H1 (cell line): ENCODE measurements around the gene PLAC9. TPM values are rescaled to one million over a fixed set of nuclear protein-coding genes. Genes with fewer than 3 reads are reported as not detected.

Experiments
- CTCF ChIA-PET: fragments of 300-600 bp; sonication (Branson Sonifier 250); formaldehyde crosslinking; loops from one replicate; lab custom pipeline; 2021; ENCODE audit not compliant: partially characterized antibody; lab: Charles Lee
- POLR2A ChIA-PET: fragments of 300-600 bp; sonication (Branson Sonifier 250); formaldehyde crosslinking; loops from one replicate; lab custom pipeline; 2021; ENCODE audit warnings: inconsistent platforms; ENCODE audit not compliant: partially characterized antibody; lab: Charles Lee
- DNase-seq, 2 experiments: peaks; one replicate each; pipeline versions ENCODE4 v3.0.0 to v3.0.0-alpha.2; 2010 to 2022; ENCODE audit warnings: low spot score in 2 of 2, low read depth in 1 of 2, mixed read lengths in 1 of 2
- FAIRE-seq: peaks from 2 replicates; lab custom pipeline; 2011; peaks lifted over from hg19 to GRCh38; lab: Jason Lieb, UNC
- H2AFZ ChIP-seq: 2 replicates; pipeline ENCODE4 v1.8.1; 2012; ENCODE audit warnings: low read length, inconsistent platforms
- H2AK5ac ChIP-seq: 2 replicates; pipeline ENCODE4 v1.6.1; 2013; ENCODE audit warnings: low read depth, low read length
- H2BK120ac ChIP-seq: replicated peaks from 2 replicates; pipeline ENCODE3; 2013; ENCODE audit warnings: low read depth, low read length, inconsistent platforms
- H2BK12ac ChIP-seq: 2 replicates; pipeline ENCODE4 v1.6.1; 2013; ENCODE audit warnings: low read depth, low read length
- H2BK15ac ChIP-seq: 2 replicates; pipeline ENCODE4 v1.6.1; 2013; ENCODE audit warnings: low read length
- H2BK20ac ChIP-seq: 2 replicates; pipeline ENCODE4 v1.6.1; 2013; ENCODE audit warnings: low read length
- H2BK5ac ChIP-seq: 2 replicates; pipeline ENCODE4 v1.6.1; 2013; ENCODE audit warnings: low read depth, low read length
- H3K14ac ChIP-seq: 2 replicates; pipeline ENCODE4 v1.6.1; 2013; ENCODE audit warnings: inconsistent platforms; ENCODE audit not compliant: insufficient read length
- H3K18ac ChIP-seq: 2 replicates; pipeline ENCODE4 v1.6.1; 2013; ENCODE audit warnings: low read length; ENCODE audit errors: extremely low read depth
- H3K23ac ChIP-seq: 2 replicates; pipeline ENCODE4 v1.6.1; 2013; ENCODE audit warnings: inconsistent platforms; ENCODE audit not compliant: insufficient read length
- H3K23me2 ChIP-seq: 2 replicates; pipeline ENCODE4 v1.6.1; 2013; ENCODE audit warnings: low read depth, low read length
- H3K27ac ChIP-seq: 2 replicates; pipeline ENCODE4 v1.6.1; 2011; ENCODE audit warnings: low read depth, low read length, inconsistent platforms
- H3K27me3 ChIP-seq, 4 experiments: replicated peaks in 1 of 4; 1 replicate in 1 of 4; 2 replicates in 3 of 4; pipeline versions ENCODE4 v1.6.1 to v1.8.1; 2011 to 2013; ENCODE audit warnings: low read length in 3 of 4, mild to moderate bottlenecking in 3 of 4, inconsistent platforms in 2 of 4, mixed read lengths in 2 of 4, moderate library complexity in 1 of 4; ENCODE audit not compliant: control insufficient read depth in 3 of 4, insufficient read depth in 3 of 4; ENCODE audit errors: extremely low read depth in 1 of 4
- H3K36me3 ChIP-seq, 4 experiments: 2 replicates each; pipeline versions ENCODE4 v1.6.1 to v1.8.1; 2011 to 2013; ENCODE audit warnings: mild to moderate bottlenecking in 4 of 4, low read length in 3 of 4, moderate library complexity in 2 of 4, control low read depth in 1 of 4, inconsistent platforms in 1 of 4; ENCODE audit not compliant: insufficient read depth in 4 of 4, control insufficient read depth in 2 of 4
- H3K4ac ChIP-seq: replicated peaks from 2 replicates; pipeline ENCODE3; 2013; ENCODE audit warnings: low read length, low read depth, mixed read lengths, inconsistent platforms; ENCODE audit not compliant: insufficient read length
- H3K4me1 ChIP-seq, 4 experiments: replicated peaks in 1 of 4; 1 replicate in 1 of 4; 2 replicates in 3 of 4; pipeline versions ENCODE4 v1.6.1 to v1.8.1; 2011 to 2013; ENCODE audit warnings: low read length in 3 of 4, inconsistent platforms in 2 of 4, mixed read lengths in 1 of 4; ENCODE audit not compliant: insufficient read depth in 4 of 4, control insufficient read depth in 3 of 4
- H3K4me2 ChIP-seq, 2 experiments: 2 replicates each; pipeline versions ENCODE4 v1.6.1 to v1.8.1; 2011 to 2013; ENCODE audit warnings: low read depth in 2 of 2, low read length in 2 of 2, control low read depth in 1 of 2, inconsistent platforms in 1 of 2, mild to moderate bottlenecking in 1 of 2; ENCODE audit not compliant: insufficient read depth in 1 of 2
- H3K4me3 ChIP-seq, 4 experiments: fragments of 200-600, 300-600 bp in 1 of 4; sonication (generic), shearing (Covaris generic), sonication (Bioruptor Twin) in 1 of 4; 2 replicates each; pipeline versions ENCODE4 v1.5.1 to v1.8.1; 2011 to 2016; ENCODE audit warnings: low read length in 4 of 4, low read depth in 3 of 4, control low read depth in 2 of 4, inconsistent platforms in 2 of 4, mild to moderate bottlenecking in 2 of 4, mixed read lengths in 1 of 4, moderate library complexity in 1 of 4; ENCODE audit not compliant: insufficient read depth in 2 of 4; ENCODE audit errors: extremely low read depth in 1 of 4
- H3K56ac ChIP-seq: replicated peaks from 2 replicates; pipeline ENCODE3; 2013; ENCODE audit warnings: low read depth, mild to moderate bottlenecking, mixed read lengths, low read length, inconsistent platforms; ENCODE audit not compliant: insufficient read length
- H3K79me1 ChIP-seq: 2 replicates; pipeline ENCODE4 v1.6.1; 2013; ENCODE audit warnings: low read depth, low read length, control low read depth
- H3K79me2 ChIP-seq, 2 experiments: 2 replicates each; pipeline versions ENCODE4 v1.6.1 to v1.8.1; 2012 to 2013; ENCODE audit warnings: low read length in 2 of 2, mild to moderate bottlenecking in 2 of 2, inconsistent platforms in 1 of 2; ENCODE audit not compliant: insufficient read depth in 2 of 2, control insufficient read depth in 1 of 2
- H3K9ac ChIP-seq, 4 experiments: replicated peaks in 1 of 4; 1 replicate in 1 of 4; 2 replicates in 3 of 4; pipeline versions ENCODE4 v1.6.1 to v1.8.1; 2011 to 2013; ENCODE audit warnings: low read depth in 3 of 4, low read length in 3 of 4, control low read depth in 2 of 4, mild to moderate bottlenecking in 2 of 4, moderate library complexity in 2 of 4, inconsistent platforms in 1 of 4; ENCODE audit errors: extremely low read depth in 1 of 4
- H3K9me3 ChIP-seq, 2 experiments: 2 replicates each; pipeline versions ENCODE4 v1.6.1 to v1.8.1; 2012 to 2013; ENCODE audit warnings: mild to moderate bottlenecking in 2 of 2, moderate library complexity in 2 of 2, control low read depth in 1 of 2, inconsistent platforms in 1 of 2, low read depth in 1 of 2, low read length in 1 of 2, mixed read lengths in 1 of 2; ENCODE audit not compliant: insufficient read depth in 2 of 2
- H4K20me1 ChIP-seq, 2 experiments: replicated peaks in 1 of 2; 2 replicates each; pipeline versions ENCODE3 to v1.8.1; 2011 to 2013; ENCODE audit warnings: inconsistent platforms in 2 of 2, low read length in 2 of 2, mild to moderate bottlenecking in 1 of 2; ENCODE audit not compliant: insufficient read depth in 2 of 2, control insufficient read depth in 1 of 2
- H4K5ac ChIP-seq: 2 replicates; pipeline ENCODE4 v1.6.1; 2013; ENCODE audit warnings: low read length, low read depth, mixed read lengths, inconsistent platforms; ENCODE audit not compliant: insufficient read length
- H4K8ac ChIP-seq: 2 replicates; pipeline ENCODE4 v1.8.0; 2013; ENCODE audit warnings: mild to moderate bottlenecking, moderate library complexity, low read length, inconsistent platforms; ENCODE audit not compliant: insufficient read depth; ENCODE audit errors: extremely low read depth
- H4K91ac ChIP-seq: replicated peaks from 2 replicates; pipeline ENCODE3; 2013; ENCODE audit warnings: low read length, mixed read lengths, inconsistent platforms; ENCODE audit not compliant: insufficient read length
- JUND ChIP-seq: IDR thresholded peaks from 2 replicates; pipeline ENCODE4 v1.6.1; 2011; ENCODE audit warnings: mild to moderate bottlenecking, improper control_type of control experiment, low read length
- KDM1A ChIP-seq: fragments of 200-600, 300-600 bp; sonication (generic); IDR thresholded peaks from 2 replicates; pipeline ENCODE4 v1.7.1; 2016; ENCODE audit warnings: mild to moderate bottlenecking, low read length, borderline replicate concordance
- RNF2 ChIP-seq: fragments of 200-900, 300-1000 bp; sonication (generic); IDR thresholded peaks from 2 replicates; pipeline ENCODE4 v1.7.1; 2016; ENCODE audit warnings: borderline replicate concordance, low read depth, mild to moderate bottlenecking, antibody characterized with exemption, low read length; ENCODE audit not compliant: poor library complexity, severe bottlenecking; ENCODE audit errors: missing control alignments
- SIRT6 ChIP-seq: IDR thresholded peaks from one replicate; pipeline ENCODE4 v1.7.1; 2012; ENCODE audit warnings: low read length, inconsistent platforms
- WGBS, 2 experiments: shearing (Covaris generic) in 1 of 2; methylation state at CpG; one replicate each; pipeline versions ENCODE4 v1.1.6 to v1.1.7; 2013 to 2015; ENCODE audit warnings: low lambda C conversion rate in 2 of 2, mixed read lengths in 2 of 2, inconsistent platforms in 1 of 2, low coverage in 1 of 2, missing lambda C conversion rate in 1 of 2; ENCODE audit not compliant: insufficient replicate concordance in 2 of 2, insufficient coverage in 1 of 2, insufficient read length in 1 of 2; ENCODE audit errors: extremely low coverage in 1 of 2, missing lambda C conversion rate in 1 of 2; 5-methylcytosine and 5-hydroxymethylcytosine counted together
- polyA plus RNA-seq, 7 experiments: library from polyadenylated mRNA; depleted of rRNA in 3 of 7; stranded (reverse) in 5 of 7; unstranded in 2 of 7; fragments of >200 nt in 5 of 7; fragments of 200-250 nt in 2 of 7; gene quantifications; 1 replicate in 5 of 7; 2 replicates in 1 of 7; 4 replicates in 1 of 7; pipeline versions ENCODE4 v1.2.1 to v1.2.3, GENCODE V29; 2011 to 2013; ENCODE audit warnings: missing spikeins in 2 of 7, mixed read lengths in 2 of 7
- total RNA-seq: library from RNA; stranded (reverse); fragmentation: NEBNext Ultra II Directional; extraction: Animal tissue kit (Norgen Biotek cat#: 25700); gene quantifications from 2 replicates; pipeline ENCODE4 v1.2.1, GENCODE V29; 2021
- TF ChIP-seq, protein P1 (sequence below): IDR thresholded peaks from 2 replicates; pipeline ENCODE4 v1.6.1; 2012; ENCODE audit warnings: low read length, inconsistent platforms

The PLAC9 gene
- total and polyA plus RNA-seq, 2 of the 8 experiments (the other 6 are each of a cell fraction or from before 2014, with no cell fraction given) = 8.4 to 16.7 TPM

DNA sequence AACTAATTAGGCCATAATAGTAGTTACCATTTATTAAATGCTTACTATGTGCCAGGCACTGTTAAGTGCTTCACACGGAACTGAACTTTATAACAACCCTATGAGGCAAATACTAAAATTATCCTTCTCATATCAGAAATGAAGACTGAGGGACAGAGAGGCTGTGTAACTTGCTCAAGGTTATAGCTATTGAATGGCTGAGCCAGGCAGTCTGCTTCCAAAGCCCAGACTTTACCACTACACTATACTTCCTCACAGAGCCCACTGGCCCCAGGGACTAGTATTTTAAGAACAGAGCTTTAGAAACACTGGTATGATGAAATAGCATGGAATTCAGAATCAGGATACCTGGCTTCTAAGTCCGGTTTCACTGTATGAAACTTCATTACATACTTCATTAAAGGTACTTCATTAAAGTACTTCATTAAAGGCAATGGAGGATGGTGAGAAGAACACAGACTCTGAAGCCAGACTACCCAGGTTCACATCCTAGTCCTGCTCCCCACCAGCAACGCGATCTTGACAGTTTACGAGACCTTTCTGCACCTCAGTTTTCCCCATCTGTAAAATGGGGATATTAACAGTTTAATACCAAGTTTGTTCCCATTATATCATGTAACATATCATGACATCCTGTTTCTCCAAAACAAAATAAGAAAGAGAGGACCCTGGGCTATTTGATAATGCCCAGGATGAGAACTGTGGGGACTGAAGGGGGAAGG lies 53.2 kb downstream of the PLAC9 start:
- H2AFZ ChIP-seq = no peak overlapping the region
- no peak overlapping the region for H4K8ac ChIP-seq
- H2BK5ac ChIP-seq = no peak overlapping the region
- 91% methylated on average over 5 of the region's 5 CpGs; no CpG with 5 or more reads in 1 of the 2 experiments for WGBS, 2 experiments
- CTCF ChIA-PET = interaction anchor here (1.3 to 3.1 kb wide), 6 partner anchors 9 to 44 kb away, joined by 3 to 18 read pairs (median 7); no protein-coding TSS in a partner anchor
- H2AK5ac ChIP-seq = no peak overlapping the region
- TF ChIP-seq SIRT6 (no peak), KDM1A (peak; percentile 33; the same call in 1 of the 2 replicates), JUND (no peak), RNF2 (no peak)
- TF ChIP-seq, protein P1, sequence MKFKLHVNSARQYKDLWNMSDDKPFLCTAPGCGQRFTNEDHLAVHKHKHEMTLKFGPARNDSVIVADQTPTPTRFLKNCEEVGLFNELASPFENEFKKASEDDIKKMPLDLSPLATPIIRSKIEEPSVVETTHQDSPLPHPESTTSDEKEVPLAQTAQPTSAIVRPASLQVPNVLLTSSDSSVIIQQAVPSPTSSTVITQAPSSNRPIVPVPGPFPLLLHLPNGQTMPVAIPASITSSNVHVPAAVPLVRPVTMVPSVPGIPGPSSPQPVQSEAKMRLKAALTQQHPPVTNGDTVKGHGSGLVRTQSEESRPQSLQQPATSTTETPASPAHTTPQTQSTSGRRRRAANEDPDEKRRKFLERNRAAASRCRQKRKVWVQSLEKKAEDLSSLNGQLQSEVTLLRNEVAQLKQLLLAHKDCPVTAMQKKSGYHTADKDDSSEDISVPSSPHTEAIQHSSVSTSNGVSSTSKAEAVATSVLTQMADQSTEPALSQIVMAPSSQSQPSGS = no peak
- H3K4me1 ChIP-seq = peaks cover 0 to 4% (median 2%) of the 10 kb centered on the region in 4 experiments; a peak in 3 of 7 replicates
- no peak overlapping the region for H4K91ac ChIP-seq
- H4K5ac ChIP-seq = no peak overlapping the region
- no peak overlapping the region for H2BK15ac ChIP-seq
- no peak overlapping the region for H3K18ac ChIP-seq
- H3K27me3 ChIP-seq = no peaks in the 10 kb centered on the region
- H3K79me2 ChIP-seq = peaks cover 0 to 31% of the 10 kb centered on the region in 2 experiments; a peak in 2 of 4 replicates
- H3K9ac ChIP-seq = no peak overlapping the region
- no peaks in the 10 kb centered on the region for H3K23me2 ChIP-seq
- H3K9me3 ChIP-seq = no peaks in the 10 kb centered on the region
- no peak overlapping the region for H2BK20ac ChIP-seq
- no peak overlapping the region for H3K14ac ChIP-seq
- no peak overlapping the region for H3K27ac ChIP-seq
- H3K4me2 ChIP-seq = no peak overlapping the region
- FAIRE-seq (no peak), DNase-seq (no peak)
- peaks cover 2% of the 10 kb centered on the region for H3K79me1 ChIP-seq
- H3K56ac ChIP-seq = no peak overlapping the region
- H4K20me1 ChIP-seq = peaks cover 0 to 10% of the 10 kb centered on the region in 2 experiments
- H2BK120ac ChIP-seq = no peak overlapping the region
- POLR2A ChIA-PET = interaction anchor here (1.4 kb wide), 1 partner anchor 18 kb away, joined by 6 read pairs; no protein-coding TSS in a partner anchor
- no peak overlapping the region for H3K4me3 ChIP-seq
- no peak overlapping the region for H3K23ac ChIP-seq
- H3K4ac ChIP-seq = no peak overlapping the region
- no peaks in the 10 kb centered on the region for H3K36me3 ChIP-seq
- no peak overlapping the region for H2BK12ac ChIP-seq
